Dermis blood vessel endothelial cell (primary cell): ENCODE measurements around the gene STOML2. TPM values are rescaled to one million over a fixed set of nuclear protein-coding genes. Genes with fewer than 3 reads are reported as not detected.
"Not testable (repeated sequence)": the region's sequence is repeated elsewhere in the genome, so short reads cannot be mapped to it uniquely, and the experiment has no call there.

ENCODE experiments used
- DNase-seq: peaks from one replicate; pipeline ENCODE4 v3.0.0; 2010
- total RNA-seq: library from RNA; depleted of rRNA; stranded (reverse); fragments of >200 nt; gene quantifications from 2 replicates; pipeline ENCODE4 v1.2.3, GENCODE V29; 2014

Gene STOML2
- total RNA-seq = 202 and 215 TPM in 2 replicates

GRCh38 chr9:35102769-35103659 is at the start of gene STOML2:
Gene STOML2, minus strand, starts transcription at chr9:35103131. Its CDS starts 37 bp downstream, at chr9:35103094.
- peak; percentile 98 for DNase-seq

GRCh38 chr9:35147941-35148563 is 45.1 kb upstream of the STOML2 start:
- not testable (repeated sequence) for DNase-seq

GRCh38 chr9:35142037-35142436 is 39.1 kb upstream of the STOML2 start:
- no peak for DNase-seq

- no peak for DNase-seq
These were observed 37.2 kb upstream of the STOML2 start for GRCh38 chr9:35140093-35140492.

- DNase-seq = no peak
These were observed 33.9 kb upstream of the STOML2 start for GRCh38 chr9:35136866-35137265.

- DNase-seq = no peak
These were observed 33.1 kb upstream of the STOML2 start for GRCh38 chr9:35135988-35136387.

GRCh38 chr9:35134920-35135319 is 32.0 kb upstream of the STOML2 start:
- DNase-seq = no peak

GRCh38 chr9:35116898-35117551 is 14.1 kb upstream of the STOML2 start:
- DNase-seq = peak; percentile 97

- DNase-seq = no peak
These were observed 13.6 kb upstream of the STOML2 start for GRCh38 chr9:35116539-35116897.

- DNase-seq = peak; percentile 98
These were observed 13.0 kb upstream of the STOML2 start, which contains the start of gene ATOSB for GRCh38 chr9:35115680-35116538. Gene ATOSB, minus strand, starts transcription at chr9:35115862. Its CDS starts 7,588 bp downstream, at chr9:35108274.

- DNase-seq = peak; percentile 61
These were observed 12.1 kb upstream of the STOML2 start for GRCh38 chr9:35114840-35115628.

GRCh38 chr9:35114113-35114839 is 11.3 kb upstream of the STOML2 start:
- DNase-seq = peak; percentile 94

GRCh38 chr9:35112257-35113020 is 9.5 kb upstream of the STOML2 start:
- peak; percentile 35 for DNase-seq

- peak; percentile 99 for DNase-seq
These were observed 8.3 kb upstream of the STOML2 start for GRCh38 chr9:35111001-35111933.

- peak; percentile 68 for DNase-seq
These were observed 7.4 kb upstream of the STOML2 start for GRCh38 chr9:35110327-35110761.

- no peak for DNase-seq
These were observed 6.1 kb upstream of the STOML2 start for GRCh38 chr9:35108946-35109575.

- no peak for DNase-seq
These were observed 5.5 kb upstream of the STOML2 start for GRCh38 chr9:35108461-35108860.
